Right atrium auricular region (tissue), 2 donors: ENCODE measurements around the gene PI16. TPM values are rescaled to one million over a fixed set of nuclear protein-coding genes. Genes with fewer than 3 reads are reported as not detected.

Source experiments
- DNase-seq: peaks from one replicate; pipeline ENCODE4 v3.0.0-alpha.2; 2019; ENCODE audit warnings: low spot score
- H3K27ac ChIP-seq, 2 donors: fragments of 200-600 bp; sonication (generic); 1 replicate in 1 of 2; 2 replicates in 1 of 2; pipeline ENCODE4 v1.5.1; 2016 to 2019
- H3K27me3 ChIP-seq, 2 donors: fragments of 200-600 bp; sonication (generic); one replicate each; pipeline versions ENCODE4 v1.5.1 to v1.6.0; 2017 to 2019
- H3K36me3 ChIP-seq: fragments of 200-600 bp; sonication (generic); one replicate; pipeline ENCODE4 v1.5.1; 2016
- H3K4me1 ChIP-seq, 2 donors: fragments of 200-600 bp; sonication (generic); one replicate each; pipeline versions ENCODE4 v1.5.1 to v1.6.0; 2017 to 2019
- H3K4me3 ChIP-seq, 2 donors: fragments of 200-600 bp; sonication (generic); 1 replicate in 1 of 2; 2 replicates in 1 of 2; pipeline ENCODE4 v1.5.1; 2017 to 2019; ENCODE audit warnings: mild to moderate bottlenecking in 1 of 2, moderate library complexity in 1 of 2
- H3K9me3 ChIP-seq, 2 donors: fragments of 200-600 bp; sonication (generic); one replicate each; pipeline ENCODE4 v1.5.1; 2019
- CTCF ChIP-seq, 2 donors: fragments of 200-600 bp; sonication (generic); IDR thresholded peaks; one replicate each; pipeline ENCODE4 v1.5.1; 2019; ENCODE audit warnings: antibody characterized with exemption in 2 of 2
- total RNA-seq, 2 donors: library from RNA; depleted of rRNA; stranded (reverse); fragments of >200 nt; gene quantifications; one replicate each; pipeline ENCODE4 v1.1.0, GENCODE V29; 2016

PI16 gene
- total RNA-seq, 2 donors from 2014 or later, result 14.2 to 48.5 TPM

- Histone ChIP-seq H3K4me1 (peaks cover 0 to 30% of the 10 kb centered on the region in 2 donors), H3K27ac (no peak overlapping the region), H3K36me3 (no peaks in the 10 kb centered on the region), H3K9me3 (no peaks in the 10 kb centered on the region), H3K27me3 (no peaks in the 10 kb centered on the region), H3K4me3 (no peak overlapping the region)
- DNase-seq, result no peak
- no peak for TF ChIP-seq CTCF (IDR thresholded peaks at IDR 0.05)
Observed at GRCh38 chr6:36958775-36959554, 4.4 kb downstream of the PI16 start.

- no peak overlapping the region for H3K4me3 ChIP-seq
- H3K27ac ChIP-seq, result no peak overlapping the region
- no peaks in the 10 kb centered on the region for H3K9me3 ChIP-seq
- H3K36me3 ChIP-seq, result no peaks in the 10 kb centered on the region
- no peaks in the 10 kb centered on the region for H3K27me3 ChIP-seq
- no peak for DNase-seq
- no peak for TF ChIP-seq CTCF (IDR thresholded peaks at IDR 0.05)
- H3K4me1 ChIP-seq, result peaks cover 0 to 37% of the 10 kb centered on the region in 2 donors
Observed at GRCh38 chr6:36959555-36960250, 5.2 kb downstream of the PI16 start.

GRCh38 chr6:36961441-36962435 is 7.2 kb downstream of the PI16 start:
- Histone ChIP-seq H3K27ac (peak overlapping the region in 1 of 2 donors; percentile 43), H3K4me1 (peaks cover 0 to 29% of the 10 kb centered on the region in 2 donors), H3K27me3 (no peaks in the 10 kb centered on the region), H3K9me3 (no peaks in the 10 kb centered on the region), H3K36me3 (no peaks in the 10 kb centered on the region), H3K4me3 (no peak overlapping the region)
- no peak for DNase-seq
- no peak for TF ChIP-seq CTCF (IDR thresholded peaks at IDR 0.05)

GRCh38 chr6:36962874-36963273 is 8.3 kb downstream of the PI16 start:
- no peaks in the 10 kb centered on the region for H3K27me3 ChIP-seq
- DNase-seq, result peak; percentile 81
- H3K9me3 ChIP-seq, result no peaks in the 10 kb centered on the region
- no peak overlapping the region for H3K27ac ChIP-seq
- TF ChIP-seq CTCF (IDR thresholded peaks at IDR 0.05), result no peak
- no peak overlapping the region for H3K4me3 ChIP-seq
- peaks cover 10% of the 10 kb centered on the region for H3K36me3 ChIP-seq
- H3K4me1 ChIP-seq, result peaks cover 0 to 29% of the 10 kb centered on the region in 2 donors

- Histone ChIP-seq H3K27me3 (no peaks in the 10 kb centered on the region), H3K27ac (peak overlapping the region in 1 of 2 donors; percentile 26), H3K4me1 (peaks cover 0 to 34% of the 10 kb centered on the region in 2 donors), H3K4me3 (no peak overlapping the region), H3K9me3 (no peaks in the 10 kb centered on the region), H3K36me3 (peaks cover 18% of the 10 kb centered on the region)
- TF ChIP-seq CTCF (IDR thresholded peaks at IDR 0.05), result no peak
- no peak for DNase-seq
Observed at GRCh38 chr6:36963451-36964290, 9.1 kb downstream of the PI16 start.
